HepG2 (cell line): Measurements from ENCODE around the gene STARD10. TPM values are rescaled to one million over a fixed set of nuclear protein-coding genes. Genes with fewer than 3 reads are reported as not detected.

Experiments used
- ARID3A ChIP-seq: IDR thresholded peaks from 2 replicates; pipeline ENCODE4 v1.6.1; 2012; ENCODE audit warnings: low read depth, low read length, improper control_type of control experiment
- CTCF ChIP-seq: sonication (generic); formaldehyde crosslinking; IDR thresholded peaks from 2 replicates; pipeline ENCODE4 v1.5.0; 2020; ENCODE audit warnings: mild to moderate bottlenecking, missing genetic modification reagents, moderate library complexity
- HMGXB4 ChIP-seq, 2 experiments: sonication (generic) in 1 of 2; formaldehyde crosslinking in 1 of 2; IDR thresholded peaks; 2 replicates each; pipeline versions ENCODE4 v1.4.0 to v1.6.1; 2018 to 2020; ENCODE audit warnings: missing genetic modification reagents in 2 of 2, borderline replicate concordance in 1 of 2, low read depth in 1 of 2, mild to moderate bottlenecking in 1 of 2, missing biosample characterization in 1 of 2
- KDM2A ChIP-seq: sonication (generic); formaldehyde crosslinking; IDR thresholded peaks from 2 replicates; pipeline ENCODE4 v1.4.0; 2020; ENCODE audit warnings: low read depth, missing genetic modification reagents, borderline replicate concordance
- PATZ1 ChIP-seq: sonication (generic); formaldehyde crosslinking; IDR thresholded peaks from 2 replicates; pipeline ENCODE4 v1.4.0; 2020; ENCODE audit warnings: missing genetic modification reagents
- RARA ChIP-seq: IDR thresholded peaks from 2 replicates; pipeline ENCODE4 v1.6.1; 2016; ENCODE audit warnings: missing genetic modification reagents, missing compliant biosample characterization
- RCOR2 ChIP-seq: IDR thresholded peaks from 2 replicates; pipeline ENCODE4 v1.6.1; 2016; ENCODE audit warnings: missing biosample characterization, missing genetic modification reagents
- TARDBP ChIP-seq: sonication (generic); formaldehyde crosslinking; IDR thresholded peaks from 2 replicates; pipeline ENCODE4 v1.8.0; 2022; ENCODE audit warnings: mild to moderate bottlenecking, missing genetic modification reagents
- ZFP82 ChIP-seq: sonication (generic); formaldehyde crosslinking; IDR thresholded peaks from 2 replicates; pipeline ENCODE4 v1.5.1; 2020; ENCODE audit warnings: mild to moderate bottlenecking, missing genetic modification reagents, borderline replicate concordance
- ZNF318 ChIP-seq: sonication (generic); formaldehyde crosslinking; IDR thresholded peaks from 2 replicates; pipeline ENCODE4 v1.4.0; 2020; ENCODE audit warnings: mild to moderate bottlenecking, missing genetic modification reagents
- ZSCAN25 ChIP-seq: sonication (generic); formaldehyde crosslinking; IDR thresholded peaks from 2 replicates; pipeline ENCODE4 v1.8.0; 2022; ENCODE audit warnings: mild to moderate bottlenecking, missing genetic modification reagents
- polyA plus RNA-seq, 8 experiments: library from polyadenylated mRNA; depleted of rRNA in 3 of 8; stranded (reverse) in 7 of 8; unstranded in 1 of 8; fragments of >200 nt; fragmentation: Illumina TruSeq in 4 of 8; extraction: Trizol in 4 of 8; gene quantifications; 2 replicates each; pipeline versions ENCODE4 v1.2.1 to v1.2.3, GENCODE V29; 2011 to 2016; ENCODE audit warnings: low read depth in 4 of 8, missing spikeins in 1 of 8, mixed read lengths in 1 of 8; ENCODE audit not compliant: insufficient read depth in 1 of 8
- total RNA-seq, 5 experiments: library from RNA; depleted of rRNA; stranded (reverse); fragments of >200 nt; fragmentation: Illumina TruSeq; extraction: Trizol; gene quantifications; 2 replicates each; pipeline ENCODE4 v1.2.3, GENCODE V29; 2016; ENCODE audit warnings: low read depth in 1 of 5

Gene STARD10
- total and polyA plus RNA-seq, 2 of the 13 experiments (the other 11 are each of a cell fraction or from before 2014, with no cell fraction given): 260 to 341 TPM

GRCh38 chr11:72812967-72813739 lies 19.3 kb upstream of the STARD10 start (continued):
- TF ChIP-seq ARID3A (0 out of 2 replicates have a peak, but pooled peaks have one; percentile 36), KDM2A (CRISPR knock-in tag) (peak; percentile 55), TARDBP (CRISPR knock-in tag) (0 out of 2 replicates have a peak, but pooled peaks have one; percentile 42), ZFP82 (CRISPR knock-in tag) (no peak), PATZ1 (CRISPR knock-in tag) (peak; percentile 48), CTCF (CRISPR knock-in tag) (peak; percentile 88), ZSCAN25 (CRISPR knock-in tag) (0 out of 2 replicates have a peak, but pooled peaks have one; percentile 13), HMGXB4 (CRISPR knock-in tag; IDR thresholded peaks at IDR 0.05; ENCODE audit: borderline replicate concordance in 1 of 2, low read depth in 1 of 2) (peak; percentile 75 to 91), RCOR2 (CRISPR knock-in tag) (0 out of 2 replicates have a peak, but pooled peaks have one; percentile 36), RARA (CRISPR knock-in tag) (peak; percentile 9; the same call in 1 of the 2 replicates), ZNF318 (CRISPR knock-in tag) (0 out of 2 replicates have a peak, but pooled peaks have one; percentile 17)
